Measurements from ENCODE around the gene SORBS2. TPM values are rescaled to one million over a fixed set of nuclear protein-coding genes. Genes with fewer than 3 reads are reported as not detected.
A peak's percentile ranks its signal among the peaks of the same experiment; 100 is the strongest.

SORBS2 gene
- total and polyA plus RNA-seq, 2 of the 8 experiments (the other 6 are each of a cell fraction or from before 2014, with no cell fraction given) = 73.0 to 87.1 TPM

DNA sequence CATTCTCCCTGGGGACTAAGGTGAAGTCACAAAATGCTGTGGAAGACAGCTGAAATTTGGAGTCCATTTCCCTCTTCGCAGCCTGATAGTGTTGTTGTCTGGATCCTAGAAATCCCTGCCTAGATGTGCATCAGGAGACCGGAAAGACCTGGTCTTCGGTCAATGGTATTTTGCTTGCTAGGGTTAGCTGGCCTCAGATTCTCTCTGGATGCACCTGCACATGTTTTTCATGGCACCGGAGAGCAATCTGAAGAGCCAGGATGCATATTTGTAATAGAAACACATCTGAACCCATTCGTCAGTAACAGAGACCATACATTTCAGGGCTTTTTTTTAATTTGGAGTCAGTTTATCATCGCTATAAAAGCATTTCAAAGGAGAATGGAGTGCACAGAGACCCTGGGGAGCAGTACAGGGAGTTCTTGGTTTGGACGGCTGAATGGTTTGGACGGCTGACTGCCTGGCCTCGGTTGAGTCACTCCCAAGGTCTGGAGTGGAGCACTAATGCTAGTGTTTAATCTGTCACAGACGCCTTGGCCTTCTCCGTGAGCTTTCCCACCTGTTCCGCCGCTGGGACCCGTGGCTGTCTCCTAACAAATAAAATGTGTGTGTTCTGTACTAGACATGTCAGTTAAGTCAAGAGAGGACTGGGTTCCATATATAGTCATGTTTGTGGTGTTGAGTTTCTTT, 269.2 kb downstream of the SORBS2 start:
- Histone ChIP-seq H3K27ac (ENCODE audit: low read depth, low read length) (no peak overlapping the region), H4K5ac (ENCODE audit: insufficient read length, low read depth, low read length) (no peak overlapping the region), H3K4ac (replicated peaks; ENCODE audit: insufficient read length, low read depth, low read length) (no peak overlapping the region), H4K20me1 (replicated peaks in 1 of 2; ENCODE audit: control insufficient read depth in 1 of 2, insufficient read depth in 2 of 2, low read length in 2 of 2) (no peaks in the 10 kb centered on the region), H3K56ac (replicated peaks; ENCODE audit: insufficient read length, low read depth, low read length) (no peak overlapping the region), H4K91ac (replicated peaks; ENCODE audit: insufficient read length, low read length) (no peak overlapping the region), H3K4me2 (ENCODE audit: insufficient read depth in 1 of 2, low read depth in 2 of 2, low read length in 2 of 2) (no peak overlapping the region), H4K8ac (ENCODE audit: extremely low read depth, insufficient read depth, low read length) (no peak overlapping the region), H3K18ac (ENCODE audit: extremely low read depth, low read length) (no peak overlapping the region), H3K9me3 (ENCODE audit: insufficient read depth in 2 of 2, low read depth in 1 of 2, low read length in 1 of 2) (no peaks in the 10 kb centered on the region), H2BK120ac (replicated peaks; ENCODE audit: low read depth, low read length) (no peak overlapping the region), H2AFZ (ENCODE audit: low read length) (peak overlapping the region; percentile 38; the same call in 1 of the 2 replicates), H2BK5ac (ENCODE audit: low read depth, low read length) (no peak overlapping the region), H3K79me2 (ENCODE audit: control insufficient read depth in 1 of 2, insufficient read depth in 2 of 2, low read length in 2 of 2) (no peaks in the 10 kb centered on the region), H2BK15ac (ENCODE audit: low read length) (no peak overlapping the region), H3K9ac (replicated peaks in 1 of 4; ENCODE audit: extremely low read depth in 1 of 4, low read depth in 3 of 4, low read length in 3 of 4) (no peak overlapping the region), H3K4me3 (ENCODE audit: extremely low read depth in 1 of 4, insufficient read depth in 2 of 4, low read depth in 3 of 4, low read length in 4 of 4) (no peak overlapping the region), H3K36me3 (ENCODE audit: control insufficient read depth in 2 of 4, insufficient read depth in 4 of 4, low read length in 3 of 4) (no peaks in the 10 kb centered on the region), H3K79me1 (ENCODE audit: low read depth, low read length) (no peaks in the 10 kb centered on the region), H2AK5ac (ENCODE audit: low read depth, low read length) (no peak overlapping the region), H3K4me1 (replicated peaks in 1 of 4; ENCODE audit: control insufficient read depth in 3 of 4, insufficient read depth in 4 of 4, low read length in 3 of 4) (peaks cover 0 to 4% (median 1%) of the 10 kb centered on the region in 4 experiments; a peak in 3 of 7 replicates), H3K23ac (ENCODE audit: insufficient read length) (no peak overlapping the region), H3K14ac (ENCODE audit: insufficient read length) (no peak overlapping the region), H3K23me2 (ENCODE audit: low read depth, low read length) (no peaks in the 10 kb centered on the region; the same call in 1 of the 2 replicates), H3K27me3 (replicated peaks in 1 of 4; ENCODE audit: control insufficient read depth in 3 of 4, extremely low read depth in 1 of 4, insufficient read depth in 3 of 4, low read length in 3 of 4) (peaks cover 0 to 6% (median 2%) of the 10 kb centered on the region in 4 experiments; a peak in 3 of 7 replicates), H2BK12ac (ENCODE audit: low read depth, low read length) (no peak overlapping the region), H2BK20ac (ENCODE audit: low read length) (no peak overlapping the region)
- WGBS, 2 experiments (ENCODE audit: extremely low coverage in 1 of 2, insufficient coverage in 1 of 2, insufficient read length in 1 of 2, insufficient replicate concordance in 2 of 2, low coverage in 1 of 2, low lambda C conversion rate in 2 of 2, missing lambda C conversion rate in 1 of 2) = 90% methylated on average over 14 of the region's 14 CpGs; no CpG with 5 or more reads in 1 of the 2 experiments
- DNase-seq (ENCODE audit: low read depth in 1 of 2, low spot score in 2 of 2) (no peak), FAIRE-seq (no peak)
- ChIA-PET POLR2A (ENCODE audit: partially characterized antibody) (no interaction called here), CTCF (ENCODE audit: partially characterized antibody) (interaction anchor here (1.4 to 2.2 kb wide), 2 partner anchors 54 to 56 kb away, joined by 3 to 7 read pairs; no protein-coding TSS in a partner anchor)
- TF ChIP-seq SRF (IDR thresholded peaks at IDR 0.05; ENCODE audit: low read depth, low read length) (no peak), RBBP5 (IDR thresholded peaks at IDR 0.05; ENCODE audit: borderline replicate concordance, low read depth, low read length) (no peak), PHF8 (conservative IDR thresholded peaks at IDR 0.05; ENCODE audit: low read depth, low read length) (no peak), CHD2 (IDR thresholded peaks at IDR 0.05; ENCODE audit: low read length) (no peak), TBP (IDR thresholded peaks at IDR 0.05; ENCODE audit: low read depth, low read length) (no peak), ASH2L (IDR thresholded peaks at IDR 0.05; ENCODE audit: low read length) (no peak)
- TF ChIP-seq, protein P1, sequence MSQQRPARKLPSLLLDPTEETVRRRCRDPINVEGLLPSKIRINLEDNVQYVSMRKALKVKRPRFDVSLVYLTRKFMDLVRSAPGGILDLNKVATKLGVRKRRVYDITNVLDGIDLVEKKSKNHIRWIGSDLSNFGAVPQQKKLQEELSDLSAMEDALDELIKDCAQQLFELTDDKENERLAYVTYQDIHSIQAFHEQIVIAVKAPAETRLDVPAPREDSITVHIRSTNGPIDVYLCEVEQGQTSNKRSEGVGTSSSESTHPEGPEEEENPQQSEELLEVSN (IDR thresholded peaks at IDR 0.05) = no peak
